C1 segment of cervical spinal cord (tissue), 14 donors: ENCODE measurements around the gene TAS1R1.
A peak's percentile ranks its signal among the peaks of the same experiment; 100 is the strongest.

Source experiments
- DNase-seq, 14 donors: peaks; one replicate each; lab custom pipeline; 2025; lab: John Stamatoyannopoulos, UW

TAS1R1 gene

DNA sequence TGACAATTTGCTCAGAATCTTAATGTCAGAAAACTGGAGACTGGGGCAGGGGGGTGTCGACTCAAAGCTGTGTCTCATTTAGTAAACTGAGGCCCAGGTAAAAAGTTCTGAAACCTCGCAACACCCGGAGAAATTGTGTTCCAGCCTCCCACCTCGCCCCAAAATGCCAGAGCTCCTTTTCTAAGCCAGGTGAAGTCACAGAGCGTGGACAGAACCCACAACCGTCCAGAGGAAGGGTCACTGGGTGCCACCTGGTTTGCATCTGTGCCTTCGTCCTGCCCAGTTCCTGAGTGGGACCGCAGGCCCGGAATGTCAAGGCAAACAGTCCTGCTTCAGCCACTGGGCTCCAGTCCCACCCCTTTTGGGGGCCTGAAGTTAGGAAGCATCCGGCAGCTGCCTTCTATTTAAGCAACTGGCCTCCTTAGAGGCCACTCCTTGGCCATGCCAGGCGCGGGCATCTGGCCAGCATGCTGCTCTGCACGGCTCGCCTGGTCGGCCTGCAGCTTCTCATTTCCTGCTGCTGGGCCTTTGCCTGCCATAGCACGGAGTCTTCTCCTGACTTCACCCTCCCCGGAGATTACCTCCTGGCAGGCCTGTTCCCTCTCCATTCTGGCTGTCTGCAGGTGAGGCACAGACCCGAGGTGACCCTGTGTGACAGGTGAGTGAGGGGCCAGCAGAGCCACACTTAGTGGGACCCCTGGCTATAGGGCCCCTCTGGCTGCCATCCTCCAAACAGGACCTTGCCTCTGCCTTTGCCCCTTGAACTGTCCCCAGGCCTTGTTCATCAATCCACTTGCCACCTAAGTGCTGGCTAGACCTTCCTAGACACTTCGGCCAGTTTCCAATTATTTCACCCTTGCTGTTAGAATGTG is at the start of gene TAS1R1:
TSS of gene TAS1R1 (plus strand) at position 401 of the 872 bp plus-strand sequence. CDS start at position 468, 67 bp downstream.
- DNase-seq, result peak in 7 of 14 donors; percentile 9 to 57 (median 14)

- DNase-seq, result no peak
Measured at GRCh38 chr1:6505367-6506209, 49.5 kb upstream of the TAS1R1 start.

- no peak for DNase-seq
Measured at GRCh38 chr1:6506210-6507036, 48.7 kb upstream of the TAS1R1 start.

GRCh38 chr1:6507037-6507428 is 48.1 kb upstream of the TAS1R1 start:
- DNase-seq, result peak in 3 of 14 donors; percentile 29 to 54 (median 34)

DNA sequence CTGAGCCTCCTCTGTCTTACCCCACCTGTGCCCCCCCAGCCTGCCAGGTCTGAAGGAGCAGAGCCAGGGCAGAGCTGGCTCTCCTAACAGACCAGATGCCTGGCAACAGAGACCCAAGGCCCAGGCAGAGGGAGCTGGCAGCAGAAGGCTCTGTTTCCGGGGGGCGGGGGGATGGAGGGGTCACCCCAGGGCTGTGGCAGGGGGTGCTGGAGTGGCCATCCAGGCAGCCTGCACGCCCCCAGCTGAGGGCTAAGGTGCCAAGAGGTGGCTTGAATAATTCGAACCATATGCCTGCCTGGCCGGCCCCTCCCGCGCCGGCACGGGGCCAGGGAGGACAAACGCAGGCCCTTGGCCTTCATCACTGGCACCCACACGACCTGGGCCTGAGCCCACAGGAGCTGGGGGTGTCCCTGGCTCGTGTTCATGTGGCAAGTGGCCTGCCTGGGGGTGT is 47.6 kb upstream of the TAS1R1 start:
- DNase-seq, result peak in 6 of 14 donors; percentile 32 to 98 (median 52)

DNA sequence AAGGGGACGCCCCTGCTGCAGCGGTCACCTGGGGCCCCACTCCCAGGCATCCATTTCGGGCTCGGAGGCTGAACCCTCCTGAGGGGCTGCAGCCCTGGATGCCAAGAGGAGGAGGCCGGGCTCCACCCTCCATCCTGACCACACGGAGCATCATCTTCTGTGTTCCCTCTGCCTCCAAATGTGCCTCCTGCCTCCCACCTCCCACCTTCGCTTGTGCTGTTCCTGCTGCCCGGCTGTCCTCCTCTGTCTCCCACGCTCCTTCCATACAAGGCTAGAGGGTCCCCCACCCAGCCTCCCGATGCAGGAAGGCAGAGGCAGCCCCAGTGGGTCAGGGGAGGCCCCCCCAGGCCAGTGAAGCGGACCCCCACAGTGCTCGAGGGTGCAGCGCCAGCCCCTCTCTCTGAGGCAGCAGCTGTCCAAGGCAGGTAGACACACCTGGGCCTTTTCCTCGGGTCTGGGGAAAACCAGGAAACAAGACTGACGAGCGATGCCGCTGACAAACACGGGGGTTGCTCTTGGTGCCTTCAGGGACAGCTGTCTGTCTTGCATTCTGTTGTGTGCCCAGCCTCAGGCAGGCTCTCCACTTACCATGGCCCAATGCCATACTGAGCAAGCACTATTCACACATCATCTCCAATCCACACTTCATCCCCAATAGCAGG is 46.8 kb upstream of the TAS1R1 start:
- DNase-seq, result peak in 1 of 14 donors; percentile 41

DNA sequence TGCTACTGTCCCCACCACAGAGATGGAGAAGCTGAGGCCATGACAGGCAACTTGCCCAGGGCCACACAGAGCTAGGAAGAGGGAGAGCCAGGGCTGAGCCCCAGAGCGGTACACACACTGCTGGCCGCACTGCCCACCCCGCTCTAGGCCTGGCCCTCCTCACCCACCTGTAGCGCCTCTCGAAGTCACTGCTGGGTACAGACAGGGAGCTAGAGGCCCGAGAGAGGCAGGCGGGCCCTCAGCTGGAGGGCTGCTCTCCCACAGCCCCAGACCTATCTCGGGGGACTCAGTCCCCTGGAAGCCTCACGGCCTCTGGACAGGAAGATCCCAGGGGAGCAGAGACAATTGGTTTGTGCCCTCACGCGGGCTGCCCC is 46.3 kb upstream of the TAS1R1 start:
- DNase-seq, result peak in 1 of 14 donors; percentile 30

GRCh38 chr1:6509220-6509918 is 45.7 kb upstream of the TAS1R1 start:
- DNase-seq, result peak in 1 of 14 donors; percentile 30

- peak in 2 of 14 donors; percentile 13 to 25 for DNase-seq
Measured at GRCh38 chr1:6509919-6510291, 45.2 kb upstream of the TAS1R1 start.

DNA sequence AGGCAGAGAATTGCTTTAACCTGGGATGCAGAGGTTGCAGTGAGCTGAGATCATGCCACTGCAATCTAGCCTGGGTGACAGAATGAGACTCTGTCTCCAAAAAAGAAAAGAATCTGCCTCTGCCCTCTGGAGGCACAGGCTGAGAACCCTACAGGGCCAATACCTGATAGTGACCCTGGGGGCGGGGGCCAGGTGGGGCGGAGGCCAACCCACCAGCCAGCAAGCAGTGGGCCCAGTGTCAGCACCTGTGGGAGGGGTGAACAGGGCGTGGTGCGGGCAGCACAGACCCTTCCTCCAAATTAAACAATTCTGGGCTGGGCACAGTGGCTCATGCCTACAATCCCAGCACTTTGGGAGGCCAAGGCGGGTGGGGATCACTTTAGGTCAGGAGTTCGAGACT is 44.6 kb upstream of the TAS1R1 start:
- no peak for DNase-seq

- DNase-seq, result peak in 1 of 14 donors; percentile 14
Measured at GRCh38 chr1:6511056-6511455, 44.1 kb upstream of the TAS1R1 start.

GRCh38 chr1:6511561-6512244 is 43.4 kb upstream of the TAS1R1 start:
- DNase-seq, result no peak

DNA sequence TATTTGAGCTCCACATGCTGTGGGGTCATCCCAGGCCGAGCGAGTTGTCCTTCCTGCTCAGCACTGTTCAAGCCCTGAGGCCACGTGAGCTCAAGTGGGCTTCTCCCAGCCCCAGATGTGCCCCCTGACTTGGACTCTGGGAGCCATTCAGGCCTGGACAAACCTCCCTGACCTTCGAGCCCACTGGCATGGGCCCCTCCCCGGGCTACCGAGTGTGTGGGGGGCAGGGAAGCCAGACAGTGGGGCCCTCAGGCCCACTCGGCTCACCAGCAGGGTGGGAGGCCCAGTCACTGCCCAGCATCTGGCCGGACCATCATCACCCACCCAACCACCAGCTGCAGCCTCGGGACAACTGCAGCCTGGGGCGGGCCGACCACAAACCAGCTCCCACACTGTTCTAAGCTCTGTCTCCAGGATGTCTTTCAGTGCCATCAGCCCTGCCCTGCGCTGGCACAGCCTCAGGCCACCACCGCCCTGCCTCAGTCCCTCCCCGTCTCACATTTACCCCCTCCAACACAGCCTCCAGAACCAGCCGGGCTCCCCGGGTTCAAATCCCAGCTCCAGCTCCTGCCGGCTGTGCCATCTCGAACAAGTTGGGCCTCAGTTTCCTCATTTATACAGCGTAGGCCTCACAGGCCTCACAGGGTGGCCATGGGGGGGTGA is 42.7 kb upstream of the TAS1R1 start:
- DNase-seq, result no peak

GRCh38 chr1:6512908-6513280 is 42.2 kb upstream of the TAS1R1 start:
- DNase-seq, result no peak

- peak in 2 of 14 donors; percentile 16 to 39 for DNase-seq
Measured at GRCh38 chr1:6513320-6513801, 41.7 kb upstream of the TAS1R1 start.

- DNase-seq, result no peak
Measured at GRCh38 chr1:6515771-6516170, 39.3 kb upstream of the TAS1R1 start.

- DNase-seq, result no peak
Measured at GRCh38 chr1:6517435-6517851, 37.7 kb upstream of the TAS1R1 start.

- DNase-seq, result no peak
Measured at GRCh38 chr1:6519491-6519934, 35.6 kb upstream of the TAS1R1 start.
